Coronary artery (tissue), 2 donors: Measurements from ENCODE around the gene MFSD6.

Experiments
- DNase-seq: peaks from one replicate; pipeline ENCODE4 v3.0.0-alpha.2; 2017; ENCODE audit warnings: low spot score
- H3K27ac ChIP-seq, 2 donors: fragments of 200-600 bp; sonication (generic); one replicate each; pipeline ENCODE4 v1.5.1; 2016 to 2019
- H3K4me3 ChIP-seq: fragments of 200-600 bp; sonication (generic); 2 replicates; pipeline ENCODE4 v1.5.1; 2016; ENCODE audit warnings: mild to moderate bottlenecking, moderate library complexity
- CTCF ChIP-seq: fragments of 200-600 bp; sonication (generic); IDR thresholded peaks from one replicate; pipeline ENCODE4 v1.5.1; 2019; ENCODE audit warnings: antibody characterized with exemption

The MFSD6 gene

GRCh38 chr2:190380962-190381412 is 27.2 kb upstream of the MFSD6 start:
- no peak overlapping the region for H3K4me3 ChIP-seq

GRCh38 chr2:190382851-190383250 is 25.3 kb upstream of the MFSD6 start:
- Histone ChIP-seq H3K4me3 (no peak overlapping the region), H3K27ac (no peak overlapping the region)
- no peak for TF ChIP-seq CTCF
- no peak for DNase-seq

More at GRCh38 chr2:190380962-190381412, 27.2 kb upstream of the MFSD6 start:
- TF ChIP-seq CTCF: no peak
- DNase-seq: no peak
- H3K27ac ChIP-seq: no peak overlapping the region

GRCh38 chr2:190387422-190387821 is 20.7 kb upstream of the MFSD6 start:
- DNase-seq: no peak
- no peak for TF ChIP-seq CTCF
- H3K27ac ChIP-seq: no peak overlapping the region
- no peak overlapping the region for H3K4me3 ChIP-seq

GRCh38 chr2:190396271-190396670 is 11.9 kb upstream of the MFSD6 start:
- no peak overlapping the region for H3K4me3 ChIP-seq
- DNase-seq: no peak
- no peak for TF ChIP-seq CTCF
- no peak overlapping the region for H3K27ac ChIP-seq

GRCh38 chr2:190402986-190403603 is 5.1 kb upstream of the MFSD6 start:
- TF ChIP-seq CTCF: no peak
- Histone ChIP-seq H3K4me3 (no peak overlapping the region), H3K27ac (no peak overlapping the region)
- no peak for DNase-seq

GRCh38 chr2:190404487-190404886 is 3.7 kb upstream of the MFSD6 start:
- no peak for DNase-seq
- no peak for TF ChIP-seq CTCF

GRCh38 chr2:190405070-190405469 is 3.1 kb upstream of the MFSD6 start:
- no peak for TF ChIP-seq CTCF
- DNase-seq: no peak
- H3K27ac ChIP-seq: no peak overlapping the region
- no peak overlapping the region for H3K4me3 ChIP-seq

More at GRCh38 chr2:190404487-190404886, 3.7 kb upstream of the MFSD6 start:
- Histone ChIP-seq H3K4me3 (no peak overlapping the region), H3K27ac (no peak overlapping the region)
